H9 (cell line): ENCODE data around the gene GAS5. TPM values are rescaled to one million over a fixed set of nuclear protein-coding genes. Genes with fewer than 3 reads are reported as not detected.

Experiments used
- DNase-seq: peaks from one replicate; pipeline ENCODE4 v3.0.0-alpha.2; 2017
- H2AFZ ChIP-seq: one replicate; pipeline ENCODE4 v1.6.1; 2013; ENCODE audit warnings: mild to moderate bottlenecking, low read length, control low read depth, moderate library complexity
- H2AK5ac ChIP-seq: 2 replicates; pipeline ENCODE4 v1.6.1; 2013; ENCODE audit warnings: low read length, control low read depth, mixed read lengths; ENCODE audit not compliant: insufficient read length
- H2BK120ac ChIP-seq: one replicate; pipeline ENCODE4 v1.6.1; 2013; ENCODE audit warnings: low read depth, mild to moderate bottlenecking, low read length, control low read depth, inconsistent platforms; ENCODE audit not compliant: poor library complexity, severe bottlenecking
- H2BK12ac ChIP-seq: 2 replicates; pipeline ENCODE4 v1.6.1; 2013; ENCODE audit warnings: low read length, control low read depth, mixed read lengths, low read depth; ENCODE audit not compliant: insufficient read length
- H2BK15ac ChIP-seq: 2 replicates; pipeline ENCODE4 v1.6.1; 2013; ENCODE audit warnings: low read depth, low read length, control low read depth
- H2BK20ac ChIP-seq: one replicate; pipeline ENCODE4 v1.6.1; 2013; ENCODE audit warnings: low read depth, mild to moderate bottlenecking, low read length, control low read depth, inconsistent platforms; ENCODE audit not compliant: poor library complexity, severe bottlenecking
- H2BK5ac ChIP-seq: 2 replicates; pipeline ENCODE4 v1.6.1; 2013; ENCODE audit warnings: low read length, control low read depth, mixed read lengths; ENCODE audit not compliant: insufficient read length
- H3K14ac ChIP-seq: 2 replicates; pipeline ENCODE4 v1.6.1; 2013; ENCODE audit warnings: low read length, control low read depth; ENCODE audit not compliant: insufficient read depth
- H3K18ac ChIP-seq: 2 replicates; pipeline ENCODE4 v1.6.1; 2013; ENCODE audit warnings: low read depth, mild to moderate bottlenecking, mixed read lengths, low read length, control low read depth; ENCODE audit not compliant: insufficient read length
- H3K23ac ChIP-seq: 2 replicates; pipeline ENCODE4 v1.6.1; 2013; ENCODE audit warnings: low read length, control low read depth, mixed read lengths, low read depth; ENCODE audit not compliant: insufficient read length
- H3K23me2 ChIP-seq: 2 replicates; pipeline ENCODE4 v1.6.1; 2013; ENCODE audit warnings: low read depth, mild to moderate bottlenecking, mixed read lengths, low read length, control low read depth; ENCODE audit not compliant: insufficient read length, poor library complexity, severe bottlenecking
- H3K27ac ChIP-seq: 2 replicates; pipeline ENCODE4 v1.5.1; 2013; ENCODE audit warnings: low read length, control low read depth, mixed read lengths, low read depth; ENCODE audit not compliant: insufficient read length
- H3K27me3 ChIP-seq: 2 replicates; pipeline ENCODE4 v1.6.1; 2013; ENCODE audit warnings: low read length, control low read depth, inconsistent platforms; ENCODE audit not compliant: insufficient read depth
- H3K4ac ChIP-seq: 2 replicates; pipeline ENCODE4 v1.6.1; 2013; ENCODE audit warnings: low read depth, mild to moderate bottlenecking, control low read depth, inconsistent platforms, low read length, moderate library complexity
- H3K4me1 ChIP-seq: 2 replicates; pipeline ENCODE4 v1.6.1; 2013; ENCODE audit warnings: low read length, control low read depth, inconsistent platforms; ENCODE audit not compliant: insufficient read depth
- H3K4me2 ChIP-seq: 2 replicates; pipeline ENCODE4 v1.6.1; 2013; ENCODE audit warnings: low read length, control low read depth, mixed read lengths; ENCODE audit not compliant: insufficient read length, insufficient read depth
- H3K56ac ChIP-seq: 2 replicates; pipeline ENCODE4 v1.6.1; 2013; ENCODE audit warnings: low read depth, mild to moderate bottlenecking, mixed read lengths, low read length, control low read depth; ENCODE audit not compliant: insufficient read length
- H3K79me1 ChIP-seq: 2 replicates; pipeline ENCODE4 v1.6.1; 2013; ENCODE audit warnings: low read depth, mild to moderate bottlenecking, moderate library complexity, low read length, control low read depth, inconsistent platforms; ENCODE audit not compliant: insufficient read depth, poor library complexity, severe bottlenecking
- H3K79me2 ChIP-seq: 2 replicates; pipeline ENCODE4 v1.6.1; 2013; ENCODE audit warnings: low read length, control low read depth, inconsistent platforms; ENCODE audit not compliant: insufficient read depth
- H3K9ac ChIP-seq: 2 replicates; pipeline ENCODE4 v1.6.1; 2013; ENCODE audit warnings: low read length, control low read depth, mixed read lengths; ENCODE audit not compliant: insufficient read length; ENCODE audit errors: extremely low read depth
- H3K9me3 ChIP-seq: one replicate; pipeline ENCODE4 v1.6.1; 2013; ENCODE audit warnings: low read depth, low read length, inconsistent platforms; ENCODE audit not compliant: control insufficient read depth
- H3T11ph ChIP-seq: one replicate; pipeline ENCODE4 v1.6.1; 2013; ENCODE audit warnings: mild to moderate bottlenecking, low read length, control low read depth, inconsistent platforms
- H4K20me1 ChIP-seq: one replicate; pipeline ENCODE4 v1.6.1; 2013; ENCODE audit not compliant: control insufficient read depth, insufficient read length, insufficient read depth
- H4K5ac ChIP-seq: 2 replicates; pipeline ENCODE4 v1.6.1; 2013; ENCODE audit warnings: low read depth, mild to moderate bottlenecking, mixed read lengths, low read length, control low read depth; ENCODE audit not compliant: insufficient read length
- H4K8ac ChIP-seq: replicated peaks from 2 replicates; pipeline ENCODE4 v1.6.1; 2013; ENCODE audit warnings: low read length, control low read depth, mixed read lengths, low read depth; ENCODE audit not compliant: insufficient read length
- H4K91ac ChIP-seq: 2 replicates; pipeline ENCODE4 v1.6.1; 2013; ENCODE audit warnings: low read depth, mild to moderate bottlenecking, moderate library complexity, mixed read lengths, low read length, control low read depth; ENCODE audit not compliant: insufficient read length
- H3K27ac Mint-ChIP-seq, 3 experiments: 2 replicates in 2 of 3; 3 replicates in 1 of 3; pipeline ENCODE4 v1.8.0; 2020 to 2021; ENCODE audit warnings: mixed read lengths in 3 of 3, mild to moderate bottlenecking in 1 of 3, moderate library complexity in 1 of 3
- H3K27me3 Mint-ChIP-seq: 2 replicates; pipeline ENCODE4 v1.8.0; 2021; ENCODE audit warnings: low read depth, mild to moderate bottlenecking, moderate library complexity, mixed read lengths
- H3K36me3 Mint-ChIP-seq, 3 experiments: 2 replicates in 2 of 3; 3 replicates in 1 of 3; pipeline ENCODE4 v1.8.0; 2020 to 2021; ENCODE audit warnings: low read depth in 3 of 3, mixed read lengths in 3 of 3; ENCODE audit not compliant: insufficient read depth in 1 of 3
- H3K4me1 Mint-ChIP-seq, 2 experiments: 2 replicates each; pipeline ENCODE4 v1.8.0; 2020; ENCODE audit warnings: mixed read lengths in 2 of 2
- H3K4me3 Mint-ChIP-seq, 2 experiments: 2 replicates in 1 of 2; 3 replicates in 1 of 2; pipeline ENCODE4 v1.8.0; 2020 to 2021; ENCODE audit warnings: mild to moderate bottlenecking in 2 of 2, mixed read lengths in 2 of 2, moderate library complexity in 1 of 2
- H3K9me3 Mint-ChIP-seq, 2 experiments: 2 replicates in 1 of 2; 3 replicates in 1 of 2; pipeline ENCODE4 v1.8.0; 2020; ENCODE audit warnings: mild to moderate bottlenecking in 2 of 2, mixed read lengths in 2 of 2, moderate library complexity in 1 of 2
- CTCF ChIP-seq: fragments of 200-600 bp; sonication (generic); conservative IDR thresholded peaks from 3 replicates; pipeline ENCODE4 v1.8.0; 2021; ENCODE audit warnings: antibody characterized with exemption, mild to moderate bottlenecking
- WGBS: extraction: QIAGEN DNeasy Blood & Tissue Kit; methylation state at CpG from one replicate; pipeline ENCODE4 v1.1.7; 2013; ENCODE audit warnings: missing lambda C conversion rate, low lambda C conversion rate, mixed read lengths; ENCODE audit not compliant: insufficient read length; ENCODE audit errors: extremely low coverage; 5-methylcytosine and 5-hydroxymethylcytosine counted together
- total RNA-seq: library from RNA; stranded (reverse); gene quantifications from 2 replicates; pipeline ENCODE4 v1.2.1, GENCODE V29; 2021

The GAS5 gene
- total RNA-seq, 1 experiment from 2014 or later, result 690 TPM

GRCh38 chr1:173867141-173867752 is 542 bp downstream of the GAS5 start:
- no peak overlapping the region for H4K8ac ChIP-seq
- Mint-ChIP-seq H3K27me3 (peaks cover 3% of the 10 kb centered on the region; the same call in 1 of the 2 replicates), H3K27ac (peak overlapping the region; percentile 99 to 100 (median 99)), H3K4me3 (peak overlapping the region; percentile 98 to 99), H3K36me3 (peaks cover 54 to 65% (median 64%) of the 10 kb centered on the region in 3 experiments), H3K9me3 (peaks cover 0 to 9% of the 10 kb centered on the region in 2 experiments; a peak in 2 of 5 replicates), H3K4me1 (peaks cover 33 to 48% of the 10 kb centered on the region in 2 experiments)
- H2BK20ac ChIP-seq, result no peak overlapping the region
- H4K91ac ChIP-seq, result no peak overlapping the region
- H3K9me3 ChIP-seq, result no peaks in the 10 kb centered on the region
- no CpG with 5 or more reads among the region's 32 CpGs for WGBS
- peak overlapping the region; percentile 27 for H3K56ac ChIP-seq
- no peak overlapping the region for H2BK15ac ChIP-seq
- peak overlapping the region; percentile 89 for H3K18ac ChIP-seq
- H2AK5ac ChIP-seq, result no peak overlapping the region
- peaks cover 16% of the 10 kb centered on the region; the same call in 1 of the 2 replicates for H3K79me2 ChIP-seq
- peak overlapping the region; percentile 98 for H3K9ac ChIP-seq
- no peak for TF ChIP-seq CTCF
- H2BK120ac ChIP-seq, result no peak overlapping the region
- DNase-seq, result peak; percentile 29
- no peak overlapping the region for H2BK12ac ChIP-seq
- no peak overlapping the region for H3T11ph ChIP-seq
- H2BK5ac ChIP-seq, result peak overlapping the region; percentile 46
- no peaks in the 10 kb centered on the region for H4K20me1 ChIP-seq
- peak overlapping the region; percentile 68 for H3K27ac ChIP-seq
- H3K23ac ChIP-seq, result no peak overlapping the region
- no peak overlapping the region for H2AFZ ChIP-seq
- H3K23me2 ChIP-seq, result peaks cover 10% of the 10 kb centered on the region
- H3K14ac ChIP-seq, result peak overlapping the region; percentile 78
- peak overlapping the region; percentile 51 for H3K4me2 ChIP-seq
- H3K27me3 ChIP-seq, result no peaks in the 10 kb centered on the region
- no peaks in the 10 kb centered on the region for H3K4me1 ChIP-seq
- peak overlapping the region; percentile 95 for H4K5ac ChIP-seq
- no peak overlapping the region; the same call in 1 of the 2 replicates for H3K4ac ChIP-seq
- H3K79me1 ChIP-seq, result no peaks in the 10 kb centered on the region
